CD4-positive, alpha-beta T cell (primary cell): ENCODE data around the gene PIK3C3. TPM values are rescaled to one million over a fixed set of nuclear protein-coding genes. Genes with fewer than 3 reads are reported as not detected.

Source experiments
- ATAC-seq: fragments of 200-7000 bp; cut with Tn5 transposase; one replicate; pipeline ENCODE4 v1.10.0; 2022; ENCODE audit warnings: mild to moderate bottlenecking; ENCODE audit not compliant: poor library complexity
- CTCF ChIA-PET: fragments of 350-600 bp; sonication (Branson Sonifier 250); formaldehyde crosslinking; loops from one replicate; lab custom pipeline; 2021; ENCODE audit warnings: antibody characterized with exemption, inconsistent platforms; lab: Charles Lee
- POLR2A ChIA-PET: fragments of 350-600 bp; sonication (Branson Sonifier 250); formaldehyde crosslinking; loops from one replicate; lab custom pipeline; 2021; ENCODE audit warnings: antibody characterized with exemption, inconsistent platforms; lab: Charles Lee
- DNase-seq, 14 experiments: peaks; one replicate each; pipeline ENCODE4 v3.0.0-alpha.2; 2013 to 2020; ENCODE audit warnings: mixed read lengths in 2 of 14
- H3K27ac ChIP-seq, 2 donors: one replicate each; pipeline versions ENCODE4 v1.5.1 to v1.7.0; 2013; ENCODE audit warnings: low read length in 2 of 2, low read depth in 1 of 2, mild to moderate bottlenecking in 1 of 2
- H3K27me3 ChIP-seq, 2 experiments: 1 replicate in 1 of 2; 2 replicates in 1 of 2; pipeline versions ENCODE4 v1.6.1 to v1.7.0; 2013; ENCODE audit warnings: low read length in 2 of 2, control low read depth in 1 of 2, mild to moderate bottlenecking in 1 of 2, moderate library complexity in 1 of 2; ENCODE audit not compliant: insufficient read depth in 2 of 2, control insufficient read depth in 1 of 2
- H3K36me3 ChIP-seq: one replicate; pipeline ENCODE4 v1.6.1; 2013; ENCODE audit warnings: low read length, control low read depth; ENCODE audit not compliant: insufficient read depth
- H3K4me1 ChIP-seq: one replicate; pipeline ENCODE4 v1.6.1; 2013; ENCODE audit warnings: low read length, control low read depth; ENCODE audit not compliant: insufficient read depth
- H3K4me3 ChIP-seq: one replicate; pipeline ENCODE4 v1.5.1; 2013; ENCODE audit warnings: mild to moderate bottlenecking, low read length, moderate library complexity
- H3K9me3 ChIP-seq, 2 experiments: 1 replicate in 1 of 2; 2 replicates in 1 of 2; pipeline versions ENCODE4 v1.6.1 to v1.7.0; 2013; ENCODE audit warnings: low read length in 2 of 2, mild to moderate bottlenecking in 2 of 2, control low read depth in 1 of 2, moderate library complexity in 1 of 2; ENCODE audit not compliant: control insufficient read depth in 1 of 2, insufficient read depth in 1 of 2
- H3K27ac Mint-ChIP-seq: one replicate; pipeline ENCODE4 v1.8.0; 2020; ENCODE audit warnings: mixed read lengths
- H3K27me3 Mint-ChIP-seq: one replicate; pipeline ENCODE4 v1.8.0; 2021; ENCODE audit warnings: mixed read lengths
- H3K36me3 Mint-ChIP-seq: one replicate; pipeline ENCODE4 v1.8.0; 2021; ENCODE audit warnings: low read depth, mixed read lengths
- H3K4me1 Mint-ChIP-seq: one replicate; pipeline ENCODE4 v1.8.0; 2021; ENCODE audit warnings: low read depth, mixed read lengths
- H3K4me3 Mint-ChIP-seq: one replicate; pipeline ENCODE4 v1.8.0; 2020; ENCODE audit warnings: mild to moderate bottlenecking, mixed read lengths
- H3K9me3 Mint-ChIP-seq: one replicate; pipeline ENCODE4 v1.8.0; 2020; ENCODE audit warnings: mixed read lengths
- CTCF ChIP-seq: fragments of 200-600 bp; IDR thresholded peaks from one replicate; pipeline ENCODE4 v1.8.0; 2022; ENCODE audit warnings: antibody characterized with exemption, mild to moderate bottlenecking
- intact Hi-C, 2 experiments: fragments of 100-400 bp; cut with DNase I in 1 of 2; cut with micrococcal nuclease in 1 of 2; formaldehyde crosslinking; loops; one replicate each; pipeline versions ENCODE4 v1.15.1 to v1.9.0; 2023 to 2025; cut with DNase I, micrococcal nuclease
- total RNA-seq, 174 experiments: library from RNA in 2 of 174; stranded (reverse) in 2 of 174; gene quantifications; one replicate each; pipeline ENCODE4 v1.2.3 and lab custom pipeline; 2021 to 2026

PIK3C3 gene
- total RNA-seq, 2 experiments from 2014 or later, result 33.5 to 34.2 TPM

- Histone ChIP-seq H3K27ac (no peak overlapping the region), H3K9me3 (no peaks in the 10 kb centered on the region), H3K27me3 (no peaks in the 10 kb centered on the region), H3K36me3 (peaks cover 26% of the 10 kb centered on the region), H3K4me3 (no peak overlapping the region), H3K4me1 (no peaks in the 10 kb centered on the region)
- peak overlapping the region; percentile 11 for H3K27ac Mint-ChIP-seq
- H3K36me3 Mint-ChIP-seq, result peaks cover 63% of the 10 kb centered on the region
- H3K4me3 Mint-ChIP-seq, result no peak overlapping the region
- ATAC-seq (no peak), DNase-seq (no peak)
- CTCF ChIA-PET, result no interaction called here
- H3K4me1 Mint-ChIP-seq, result peaks cover 43% of the 10 kb centered on the region
- no peaks in the 10 kb centered on the region for H3K9me3 Mint-ChIP-seq
- POLR2A ChIA-PET, result no interaction called here
- H3K27me3 Mint-ChIP-seq, result no peaks in the 10 kb centered on the region
- intact Hi-C loops, result no loop called here
- TF ChIP-seq CTCF, result no peak
Observed at GRCh38 chr18:42024131-42024530, 69.1 kb downstream of the PIK3C3 start.

GRCh38 chr18:42025491-42025890 is 70.5 kb downstream of the PIK3C3 start:
- Histone ChIP-seq H3K36me3 (peaks cover 30% of the 10 kb centered on the region), H3K27me3 (no peaks in the 10 kb centered on the region), H3K4me3 (no peak overlapping the region), H3K9me3 (no peaks in the 10 kb centered on the region), H3K4me1 (no peaks in the 10 kb centered on the region), H3K27ac (no peak overlapping the region)
- DNase-seq, result no peak
- intact Hi-C loops, result no loop called here
- Mint-ChIP-seq H3K36me3 (peaks cover 75% of the 10 kb centered on the region), H3K4me1 (peaks cover 43% of the 10 kb centered on the region), H3K9me3 (no peaks in the 10 kb centered on the region), H3K4me3 (no peak overlapping the region), H3K27me3 (no peaks in the 10 kb centered on the region), H3K27ac (peak overlapping the region; percentile 42)
- TF ChIP-seq CTCF, result no peak
- ChIA-PET CTCF (interaction anchor here (0.6 kb wide), 1 partner anchor 104 kb away, joined by 3 read pairs; no protein-coding TSS in a partner anchor), POLR2A (no interaction called here)
- no peak for ATAC-seq

GRCh38 chr18:42025974-42026625 is 71.1 kb downstream of the PIK3C3 start:
- H3K9me3 ChIP-seq, result no peaks in the 10 kb centered on the region
- no peak for TF ChIP-seq CTCF
- H3K4me1 ChIP-seq, result no peaks in the 10 kb centered on the region
- H3K36me3 Mint-ChIP-seq, result peaks cover 76% of the 10 kb centered on the region
- no peaks in the 10 kb centered on the region for H3K27me3 ChIP-seq
- no peak for DNase-seq
- no peak for ATAC-seq
- H3K27ac ChIP-seq, result no peak overlapping the region
- H3K9me3 Mint-ChIP-seq, result no peaks in the 10 kb centered on the region
- H3K27ac Mint-ChIP-seq, result peak overlapping the region; percentile 42
- ChIA-PET POLR2A (no interaction called here), CTCF (interaction anchor here (3.3 kb wide), 1 partner anchor 8 kb away, joined by 33 read pairs; no protein-coding TSS in a partner anchor)
- H3K4me3 Mint-ChIP-seq, result no peak overlapping the region
- H3K36me3 ChIP-seq, result peaks cover 31% of the 10 kb centered on the region
- no peak overlapping the region for H3K4me3 ChIP-seq
- intact Hi-C loops, result no loop called here
- H3K27me3 Mint-ChIP-seq, result no peaks in the 10 kb centered on the region
- H3K4me1 Mint-ChIP-seq, result peaks cover 43% of the 10 kb centered on the region
